ENCODE data around the gene APBA2. TPM values are rescaled to one million over a fixed set of nuclear protein-coding genes. Genes with fewer than 3 reads are reported as not detected.

APBA2 gene
- total RNA-seq, 1 experiment from 2014 or later = 13.2 TPM

DNA sequence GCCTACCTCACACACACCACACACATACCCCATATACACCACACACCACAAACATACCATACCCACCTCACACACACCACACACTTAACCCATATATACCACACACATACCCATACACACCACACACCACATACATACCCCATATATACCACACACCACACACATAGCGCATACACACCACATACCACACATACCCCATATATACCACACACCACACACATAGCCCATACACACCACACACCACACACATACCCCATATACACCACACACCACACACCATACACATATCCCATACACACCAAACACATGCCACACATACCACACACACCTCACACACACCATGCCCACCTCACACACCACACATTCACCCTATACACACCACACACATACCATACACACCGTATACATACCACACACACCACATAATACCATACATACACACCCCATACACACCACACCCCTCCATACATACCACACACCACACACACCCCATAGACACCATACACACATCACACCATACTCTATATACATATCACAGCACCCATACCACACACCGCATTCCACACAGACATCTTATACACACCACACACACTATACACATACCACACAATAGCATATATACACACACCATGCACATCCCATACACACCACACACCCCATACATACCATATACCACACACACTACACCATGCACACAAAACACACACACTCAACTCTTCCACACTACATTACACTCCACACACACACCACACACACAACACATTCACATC is 29.5 kb downstream of the APBA2 start:
- no peak for DNase-seq (ENCODE audit: low spot score)

- no peak for DNase-seq (ENCODE audit: low spot score)
Measured at GRCh38 chr15:28915935-28916334, 30.2 kb downstream of the APBA2 start.

DNA sequence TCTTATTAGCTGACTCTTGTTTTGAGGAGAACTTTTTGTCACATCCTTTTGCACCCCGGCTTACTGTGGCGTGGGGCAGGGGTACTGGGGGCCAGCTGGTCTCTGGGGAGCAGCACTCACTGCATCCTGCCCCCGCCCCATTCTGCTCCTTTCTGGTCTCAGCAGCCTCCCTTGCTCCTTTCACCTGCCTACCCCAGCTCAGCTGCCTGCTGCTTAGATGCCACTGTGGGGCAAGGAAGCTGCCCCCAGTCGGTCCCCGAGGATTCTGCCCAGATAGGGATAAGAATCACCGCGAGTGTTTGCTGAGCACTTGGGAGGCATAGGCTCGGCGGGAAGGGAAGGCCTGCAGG is 32.0 kb downstream of the APBA2 start:
- DNase-seq (ENCODE audit: low spot score) = no peak

GRCh38 chr15:28918141-28918983 is 32.6 kb downstream of the APBA2 start:
- no peak for DNase-seq (ENCODE audit: low spot score)

DNA sequence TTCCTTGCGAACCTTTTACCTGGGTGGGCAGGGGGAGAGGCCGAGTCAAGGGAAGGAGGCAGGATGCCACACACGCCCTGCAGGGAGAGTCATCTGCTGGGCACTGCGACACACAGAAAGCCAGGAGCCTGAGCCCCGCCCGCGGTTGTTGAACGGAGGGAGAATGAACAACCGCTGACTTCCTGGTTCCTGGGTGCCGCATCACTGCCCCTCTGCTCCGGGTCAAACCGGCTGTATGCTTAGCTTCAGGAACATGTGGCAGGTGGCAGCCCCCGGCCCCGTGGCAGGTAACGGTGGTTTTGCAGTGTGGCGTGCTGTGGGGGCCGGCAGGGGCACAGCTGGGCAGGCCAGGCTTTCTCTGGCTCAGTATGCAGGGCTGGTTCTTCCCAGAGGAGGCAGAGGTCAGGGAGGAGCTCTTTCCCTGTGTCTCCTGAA is 33.4 kb downstream of the APBA2 start:
- DNase-seq (ENCODE audit: low spot score) = no peak

- DNase-seq (ENCODE audit: low spot score) = no peak
Measured at GRCh38 chr15:28919679-28920655, 34.2 kb downstream of the APBA2 start.

DNA sequence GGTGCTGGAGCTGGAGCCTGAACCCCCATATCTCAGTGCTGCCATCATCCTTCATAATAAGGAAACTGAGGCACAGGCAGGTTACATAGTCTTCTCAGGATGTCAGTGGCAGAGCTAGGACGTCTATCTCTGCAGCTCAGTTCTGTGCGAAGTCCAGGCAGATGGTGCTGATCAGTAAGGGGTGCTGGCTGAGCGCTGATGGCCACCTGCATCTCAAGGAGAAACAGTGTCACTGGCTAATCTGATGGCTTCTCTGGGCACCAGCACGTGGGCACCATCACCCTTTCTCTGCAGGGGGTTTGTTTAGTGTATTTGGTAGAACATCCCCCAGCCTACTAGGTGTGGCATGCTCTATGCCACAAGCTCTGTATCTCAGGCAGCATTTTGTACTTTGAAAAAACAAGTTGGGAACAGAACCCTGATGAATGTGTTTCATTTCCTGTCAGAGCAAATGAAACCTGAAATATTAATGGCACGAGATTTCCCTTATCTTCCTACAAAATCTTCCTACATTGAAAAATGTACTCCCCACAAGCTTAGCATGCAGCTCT is 35.1 kb downstream of the APBA2 start:
- no peak for DNase-seq (ENCODE audit: low spot score)

DNA sequence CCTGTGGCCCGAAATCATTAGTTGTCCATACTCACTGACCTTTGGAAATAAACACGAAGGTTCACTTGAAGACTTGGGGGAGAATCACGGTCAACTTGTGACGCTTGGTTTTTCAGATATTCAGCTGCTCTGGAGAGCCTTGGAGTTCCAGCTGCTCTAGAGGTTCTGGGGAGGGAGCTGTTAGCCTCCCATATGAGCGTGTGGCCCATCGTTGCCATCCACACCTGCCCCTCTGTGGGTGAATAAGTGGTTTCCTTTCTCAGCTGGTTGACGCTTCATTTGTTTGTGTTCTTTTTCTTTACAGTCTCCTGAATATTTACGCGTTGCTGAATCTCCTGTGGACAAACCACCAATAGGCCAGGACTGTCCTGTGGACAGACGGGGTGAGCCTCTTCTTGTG is 35.6 kb downstream of the APBA2 start:
- DNase-seq (ENCODE audit: low spot score) = no peak

DNA sequence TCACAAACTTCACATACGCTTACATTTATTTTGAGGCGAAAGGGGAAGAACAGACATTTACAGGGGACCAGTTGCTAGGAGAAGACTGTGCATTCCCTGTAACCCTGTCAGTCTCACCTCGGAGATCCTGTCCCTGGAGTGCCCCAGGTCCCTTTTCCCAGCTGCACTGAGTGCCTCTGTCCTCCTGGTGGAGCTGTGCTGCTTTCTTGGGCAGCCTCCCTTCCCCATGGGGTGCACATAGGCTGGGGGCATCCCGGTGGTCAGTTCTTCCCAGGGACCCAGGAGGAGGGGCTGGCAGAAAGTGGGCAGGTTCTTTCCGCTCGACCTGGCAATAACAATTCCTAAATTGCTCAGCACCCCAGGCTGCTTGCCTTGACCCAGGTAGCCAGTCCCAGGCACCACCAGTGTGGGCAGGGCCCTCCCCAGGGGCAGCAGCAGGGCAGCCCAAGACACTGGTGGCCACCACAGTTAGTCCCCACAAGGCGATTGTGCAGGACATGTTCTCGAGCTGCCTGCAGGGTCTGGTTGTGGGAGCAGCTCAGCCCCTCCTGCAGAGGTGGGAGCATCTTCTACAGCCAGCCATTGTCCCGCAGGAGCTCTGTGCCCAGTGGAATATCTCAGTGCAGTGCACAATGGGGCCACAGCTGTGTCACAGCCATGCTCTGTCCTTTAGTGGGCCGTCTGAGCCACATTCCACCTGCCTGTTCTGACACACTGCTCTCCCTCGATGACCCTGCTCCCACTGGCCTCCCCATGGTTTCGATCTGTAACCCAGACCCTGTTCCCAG is 36.3 kb downstream of the APBA2 start:
- no peak for DNase-seq (ENCODE audit: low spot score)

GRCh38 chr15:28922707-28923012 is 36.9 kb downstream of the APBA2 start:
- no peak for DNase-seq (ENCODE audit: low spot score)

GRCh38 chr15:28923726-28924280 is 38.0 kb downstream of the APBA2 start:
- no peak for DNase-seq (ENCODE audit: low spot score)

- no peak for DNase-seq (ENCODE audit: low spot score)
Measured at GRCh38 chr15:28927043-28927442, 41.3 kb downstream of the APBA2 start.

GRCh38 chr15:28929200-28929599 is 43.4 kb downstream of the APBA2 start:
- DNase-seq (ENCODE audit: low spot score) = no peak

- DNase-seq (ENCODE audit: low spot score) = no peak
Measured at GRCh38 chr15:28930011-28930410, 44.2 kb downstream of the APBA2 start.

DNA sequence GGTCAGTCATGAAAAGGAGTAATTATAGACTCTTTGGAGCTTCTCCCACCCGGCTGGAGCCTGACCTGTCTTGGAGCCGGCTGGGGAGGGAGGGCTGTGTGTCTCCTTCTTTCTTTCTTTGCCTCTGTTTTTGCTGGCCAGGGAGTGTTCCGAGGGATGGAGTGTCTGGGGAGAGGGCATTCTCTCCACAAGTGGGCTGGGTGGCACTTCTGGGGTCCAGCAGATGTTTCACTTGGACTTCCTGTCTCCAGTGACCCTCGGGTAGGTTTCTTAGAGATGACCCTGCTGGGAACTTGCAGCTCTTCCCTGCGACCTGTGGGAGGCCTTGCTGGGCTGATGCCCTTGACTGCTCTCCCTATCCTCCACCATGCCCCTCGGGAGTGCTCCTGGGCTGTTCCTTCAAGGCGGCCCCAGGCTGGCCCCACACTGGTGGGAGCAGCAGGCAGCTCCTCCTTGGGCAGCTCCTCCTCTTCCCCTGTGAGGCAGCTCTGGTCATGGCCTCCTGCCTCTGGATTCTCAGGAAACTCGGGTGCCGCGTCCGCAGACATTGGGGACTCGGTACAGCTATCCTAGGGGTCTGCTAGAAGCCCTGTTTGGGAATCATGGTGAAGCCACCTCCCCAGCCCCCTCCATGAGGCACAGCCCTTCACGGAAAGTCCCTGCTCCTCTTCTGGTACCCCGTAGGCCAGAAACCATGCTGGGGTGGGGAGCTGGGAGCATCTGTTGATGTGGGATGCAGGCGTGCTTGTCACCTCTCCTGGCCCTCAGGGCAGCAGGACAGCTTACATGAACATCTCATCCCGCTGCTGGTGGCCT is 44.9 kb downstream of the APBA2 start:
- DNase-seq (ENCODE audit: low spot score) = no peak

- no peak for DNase-seq (ENCODE audit: low spot score)
Measured at GRCh38 chr15:28931828-28932227, 46.1 kb downstream of the APBA2 start.

- no peak for DNase-seq (ENCODE audit: low spot score)
Measured at GRCh38 chr15:28932361-28932760, 46.6 kb downstream of the APBA2 start.

GRCh38 chr15:28933710-28934445 is 48.1 kb downstream of the APBA2 start:
- DNase-seq (ENCODE audit: low spot score) = no peak

- DNase-seq (ENCODE audit: low spot score) = no peak
Measured at GRCh38 chr15:28934645-28935044, 48.9 kb downstream of the APBA2 start.

All from H4 (cell line).